K562 (cell line): ENCODE data around the gene SIRPD. TPM values are rescaled to one million over a fixed set of nuclear protein-coding genes. Genes with fewer than 3 reads are reported as not detected.

Source experiments
- ATAC-seq: fragments of 200-7000 bp; cut with Tn5 transposase; 3 replicates; pipeline ENCODE4 v1.9.1; 2020; ENCODE audit warnings: moderate library complexity
- BruUV-seq: library from RNA; stranded (reverse); fragments of 400-500 nt; replicated peaks from 2 replicates; lab custom pipeline; 2021; lab: Mats Ljungman, UMichigan
- CTCF ChIA-PET: fragments of 300-600 bp; formaldehyde crosslinking; extraction: SDS; loops from one replicate; lab custom pipeline; 2021; ENCODE audit warnings: low intra/inter-chr PET ratio; lab: Yijun Ruan, JAX
- POLR2A ChIA-PET: fragments of 300-600, 350-650 bp; sonication (Branson Sonifier 250); formaldehyde crosslinking; extraction: SDS; loops from one replicate; lab custom pipeline; 2021; ENCODE audit warnings: antibody characterized with exemption, inconsistent platforms; lab: Yijun Ruan, JAX
- DNase-seq, 4 experiments: peaks; one replicate each; pipeline versions ENCODE4 v3.0.0 to v3.0.0-alpha.2; 2011 to 2018; ENCODE audit warnings: low spot score in 3 of 4, mixed read lengths in 3 of 4; ENCODE audit errors: extremely low read depth in 1 of 4
- FAIRE-seq: peaks from 2 replicates; lab custom pipeline; 2011; peaks lifted over from hg19 to GRCh38; lab: Jason Lieb, UNC
- H2AFZ ChIP-seq: 2 replicates; pipeline ENCODE4 v1.6.0; 2011; ENCODE audit warnings: low read depth, low read length, control low read depth, inconsistent platforms
- H3K27ac ChIP-seq: fragments of 200-600 bp; 3 replicates; pipeline ENCODE4 v1.8.0; 2011; ENCODE audit warnings: low read depth, mild to moderate bottlenecking, control low read depth, inconsistent platforms, low read length, moderate library complexity, mixed read lengths; ENCODE audit errors: extremely low read depth
- H3K27me3 ChIP-seq, 2 experiments: fragments of 300-600 bp in 1 of 2; 2 replicates in 1 of 2; 3 replicates in 1 of 2; pipeline versions ENCODE4 v1.6.0 to v1.8.0; 2011; ENCODE audit warnings: inconsistent platforms in 2 of 2, low read length in 2 of 2, mild to moderate bottlenecking in 1 of 2, mixed read lengths in 1 of 2, moderate library complexity in 1 of 2; ENCODE audit not compliant: control insufficient read depth in 2 of 2, insufficient read depth in 2 of 2
- H3K36me3 ChIP-seq: fragments of 300-600 bp; 3 replicates; pipeline ENCODE4 v1.8.0; 2011; ENCODE audit warnings: mild to moderate bottlenecking, low read length, inconsistent platforms; ENCODE audit not compliant: control insufficient read depth, insufficient read depth
- H3K4me1 ChIP-seq, 2 experiments: fragments of 200-600 bp in 1 of 2; replicated peaks in 1 of 2; 2 replicates in 1 of 2; 3 replicates in 1 of 2; pipeline versions ENCODE4 v1.5.1 to v1.8.0; 2011; ENCODE audit warnings: inconsistent platforms in 2 of 2, low read length in 2 of 2, mild to moderate bottlenecking in 1 of 2, mixed read lengths in 1 of 2, moderate library complexity in 1 of 2; ENCODE audit not compliant: control insufficient read depth in 2 of 2, insufficient read depth in 2 of 2
- H3K4me2 ChIP-seq: 2 replicates; pipeline ENCODE4 v1.6.1; 2011; ENCODE audit warnings: low read length, control low read depth, inconsistent platforms, mixed read lengths; ENCODE audit not compliant: insufficient read depth
- H3K4me3 ChIP-seq: fragments of 200-600 bp; sonication (generic), shearing (Covaris generic); 2 replicates; pipeline ENCODE4 v1.5.1; 2016; ENCODE audit warnings: control low read depth, inconsistent platforms
- H3K79me2 ChIP-seq: fragments of 200-600 bp; 3 replicates; pipeline ENCODE4 v1.8.0; 2011; ENCODE audit warnings: low read length, inconsistent platforms; ENCODE audit not compliant: control insufficient read depth, insufficient read depth
- H3K9ac ChIP-seq, 2 experiments: 2 replicates each; pipeline versions ENCODE4 v1.6.0 to v1.6.1; 2011; ENCODE audit warnings: low read depth in 2 of 2, low read length in 2 of 2, control low read depth in 1 of 2, inconsistent platforms in 1 of 2, mild to moderate bottlenecking in 1 of 2, mixed read lengths in 1 of 2; ENCODE audit not compliant: insufficient read depth in 1 of 2
- H3K9me1 ChIP-seq: one replicate; pipeline ENCODE4 v1.6.0; 2011; ENCODE audit warnings: inconsistent platforms, mild to moderate bottlenecking, low read length, moderate library complexity; ENCODE audit not compliant: control insufficient read depth, insufficient read depth
- H3K9me3 ChIP-seq: replicated peaks from 2 replicates; pipeline ENCODE4 v1.5.1; 2011; ENCODE audit warnings: low read depth, low read length, inconsistent platforms; ENCODE audit not compliant: control insufficient read depth, insufficient read depth
- H4K20me1 ChIP-seq: replicated peaks from 2 replicates; pipeline ENCODE4 v1.6.1; 2011; ENCODE audit warnings: low read length, inconsistent platforms, mixed read lengths; ENCODE audit not compliant: control insufficient read depth, insufficient read depth
- CHAMP1 ChIP-seq: fragments of 450-650 bp; IDR thresholded peaks from 2 replicates; pipeline ENCODE4 v1.6.1; 2016; ENCODE audit warnings: mild to moderate bottlenecking
- HDAC2 ChIP-seq: fragments of 450-650 bp; IDR thresholded peaks from 2 replicates; pipeline ENCODE4 v1.6.1; 2016; ENCODE audit warnings: mild to moderate bottlenecking
- HDAC3 ChIP-seq: fragments of 450-650 bp; IDR thresholded peaks from 2 replicates; pipeline ENCODE4 v1.6.1; 2018; ENCODE audit warnings: borderline replicate concordance, mild to moderate bottlenecking, moderate library complexity; ENCODE audit not compliant: partially characterized antibody
- HMBOX1 ChIP-seq: sonication (generic); IDR thresholded peaks from 2 replicates; pipeline ENCODE4 v1.6.1; 2016
- NCOA6 ChIP-seq: fragments of 450-650 bp; IDR thresholded peaks from 2 replicates; pipeline ENCODE4 v1.6.1; 2017; ENCODE audit warnings: mild to moderate bottlenecking
- RBM14 ChIP-seq: fragments of 200-400 bp; formaldehyde crosslinking; IDR thresholded peaks from 2 replicates; pipeline ENCODE4 v1.6.1; 2018; ENCODE audit warnings: low read depth, mild to moderate bottlenecking, low read length, moderate library complexity, borderline replicate concordance; ENCODE audit not compliant: insufficient read depth
- RBM15 ChIP-seq: fragments of 200-400 bp; formaldehyde crosslinking; IDR thresholded peaks from 2 replicates; pipeline ENCODE4 v1.6.1; 2018; ENCODE audit warnings: mild to moderate bottlenecking, low read length, moderate library complexity; ENCODE audit not compliant: insufficient read depth
- SMAD2 ChIP-seq: fragments of 150-350 bp; IDR thresholded peaks from 2 replicates; pipeline ENCODE4 v1.6.1; 2014; ENCODE audit warnings: low read depth, mild to moderate bottlenecking, low read length
- ZNF12 ChIP-seq: sonication (generic); formaldehyde crosslinking; IDR thresholded peaks from 2 replicates; pipeline ENCODE4 v1.4.0; 2020; ENCODE audit warnings: mild to moderate bottlenecking, missing genetic modification reagents
- ZNF184 ChIP-seq: sonication (generic); formaldehyde crosslinking; IDR thresholded peaks from 2 replicates; pipeline ENCODE4 v1.5.0; 2020; ENCODE audit warnings: missing genetic modification reagents
- ZNF3 ChIP-seq: fragments of 250-450 bp; sonication (Bioruptor Pico); IDR thresholded peaks from 2 replicates; pipeline ENCODE4 v1.5.0; 2021; ENCODE audit warnings: mild to moderate bottlenecking, moderate library complexity
- WGBS: fragments of 100-300 bp; shearing (Covaris generic); methylation state at CpG from one replicate; pipeline ENCODE4 v1.1.6; 2016; ENCODE audit warnings: low coverage, mixed read lengths; ENCODE audit not compliant: insufficient coverage; ENCODE audit errors: missing lambda C conversion rate; 5-methylcytosine and 5-hydroxymethylcytosine counted together
- in situ Hi-C: fragments of 300-500 bp; cut with MboI; formaldehyde crosslinking; loops from 4 replicates; pipeline ENCODE4 v1.15.0; 2018; ENCODE audit warnings: inconsistent platforms, mixed read lengths
- intact Hi-C: fragments of 100-400 bp; cut with micrococcal nuclease; formaldehyde crosslinking; loops from 2 replicates; pipeline ENCODE4 v1.14.2; 2022
- polyA plus RNA-seq, 8 experiments: library from polyadenylated mRNA; depleted of rRNA in 4 of 8; stranded (reverse) in 5 of 8; unstranded in 3 of 8; fragments of >200 nt; fragmentation: Nextera tagmentation in 2 of 8; fragmentation: Illumina TruSeq in 1 of 8; extraction: Ambion mirVana in 2 of 8; extraction: Trizol in 1 of 8; gene quantifications; 2 replicates each; pipeline versions ENCODE4 v1.2.1 to v1.2.3, GENCODE V29; 2011 to 2014; ENCODE audit warnings: inconsistent platforms in 1 of 8, missing spikeins in 1 of 8
- total RNA-seq, 7 experiments: library from RNA; depleted of rRNA in 6 of 7; stranded (reverse); fragments of >200 nt in 6 of 7; fragmentation: Illumina TruSeq in 2 of 7; extraction: Trizol in 2 of 7; gene quantifications; 2 replicates each; pipeline versions ENCODE4 v1.2.1 to v1.2.3, GENCODE V29; 2011 to 2021; ENCODE audit warnings: low replicate concordance in 1 of 7

The SIRPD gene
- total and polyA plus RNA-seq, 9 of the 15 experiments (the other 6 are each of a cell fraction or from before 2014, with no cell fraction given): not detected

DNA sequence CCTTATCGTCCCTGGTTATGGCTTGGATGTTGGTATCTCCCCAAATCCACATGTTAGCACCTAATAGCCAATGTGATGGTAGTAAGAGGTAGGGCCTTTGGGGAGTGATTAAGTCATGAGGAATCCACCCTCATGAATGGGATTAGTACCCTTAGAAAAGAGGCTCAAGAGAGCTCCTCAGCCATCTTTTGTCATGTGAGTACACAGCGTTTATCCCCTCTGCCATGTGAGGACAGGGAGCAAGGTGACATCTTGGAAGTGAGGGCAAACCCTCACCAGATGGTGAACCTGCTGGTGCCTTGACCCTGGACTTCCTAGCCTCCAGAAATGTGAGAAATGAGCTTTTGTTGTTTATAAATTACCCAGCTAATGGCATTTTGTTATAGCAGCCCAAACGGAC is 50.2 kb downstream of the SIRPD start (continued):
- TF ChIP-seq HMBOX1 (no peak), ZNF3 (CRISPR knock-in tag) (no peak), RBM14 (no peak), SMAD2 (no peak)

GRCh38 chr20:1505871-1506270 is 51.6 kb downstream of the SIRPD start:
- Histone ChIP-seq H3K4me3 (no peak overlapping the region), H3K9me1 (no peaks in the 10 kb centered on the region), H3K27me3 (0 out of 5 replicates have a peak, but pooled peaks cover 0 to 6% of the 10 kb centered on the region in 2 experiments), H3K4me1 (no peaks in the 10 kb centered on the region), H3K79me2 (no peaks in the 10 kb centered on the region), H3K9me3 (no peaks in the 10 kb centered on the region), H3K4me2 (no peak overlapping the region), H3K9ac (no peak overlapping the region), H2AFZ (no peak overlapping the region), H3K27ac (no peak overlapping the region), H3K36me3 (no peaks in the 10 kb centered on the region), H4K20me1 (no peaks in the 10 kb centered on the region)
- FAIRE-seq (no peak), ATAC-seq (no peak), DNase-seq (no peak)
- TF ChIP-seq RBM15 (no peak), ZNF184 (CRISPR knock-in tag) (no peak), NCOA6 (no peak), ZNF12 (CRISPR knock-in tag) (no peak), HDAC2 (no peak), CHAMP1 (no peak), HDAC3 (no peak)
- BruUV-seq: no TSS peak
- 17% methylated on average over 1 of the region's 1 CpG for WGBS
- ChIA-PET CTCF (no interaction called here), POLR2A (interaction anchor here (0.6 kb wide), 1 partner anchor 66 kb away, joined by 3 read pairs; no protein-coding TSS in a partner anchor)
- in situ Hi-C loops: loop anchor here (25.0 kb wide), 1 partner anchor 256 kb away; no protein-coding TSS in a partner anchor
- intact Hi-C loops: loop anchor here (10.0 kb wide), 1 partner anchor 191 kb away; no protein-coding TSS in a partner anchor
